K562 (cell line): Measurements from ENCODE around the gene TTLL8. TPM values are rescaled to one million over a fixed set of nuclear protein-coding genes. Genes with fewer than 3 reads are reported as not detected.

Source experiments
- CXXC5 ChIP-seq: fragments of 250-450 bp; sonication (Bioruptor Pico); IDR thresholded peaks from 2 replicates; pipeline ENCODE4 v1.8.0; 2022; ENCODE audit warnings: inconsistent platforms, mild to moderate bottlenecking, moderate library complexity
- HMG20A ChIP-seq: fragments of 450-650 bp; formaldehyde crosslinking; conservative IDR thresholded peaks from 2 replicates; pipeline ENCODE4 v1.4.0; 2020; ENCODE audit warnings: mild to moderate bottlenecking, mixed read lengths
- JUND ChIP-seq, 2 experiments: IDR thresholded peaks; 2 replicates in 1 of 2; 3 replicates in 1 of 2; pipeline ENCODE4 v1.6.1; 2011; ENCODE audit warnings: borderline replicate concordance in 2 of 2, low read depth in 2 of 2, low read length in 2 of 2, improper control_type of control experiment in 1 of 2, missing biosample characterization in 1 of 2, missing genetic modification characterization in 1 of 2, missing genetic modification reagents in 1 of 2
- MITF ChIP-seq: IDR thresholded peaks from 2 replicates; pipeline ENCODE4 v1.6.1; 2014; ENCODE audit warnings: antibody characterized with exemption
- NFIC ChIP-seq: fragments of 450-650 bp; IDR thresholded peaks from 2 replicates; pipeline ENCODE4 v1.6.1; 2017; ENCODE audit warnings: mild to moderate bottlenecking, inconsistent platforms
- PHB ChIP-seq: fragments of 250-450 bp; sonication (Bioruptor Pico); IDR thresholded peaks from 2 replicates; pipeline ENCODE4 v1.5.0; 2021
- ZC3H8 ChIP-seq: fragments of 450-650 bp; IDR thresholded peaks from 2 replicates; pipeline ENCODE4 v1.6.1; 2017
- ZNF318 ChIP-seq, 2 experiments: fragments of 450-650 bp; IDR thresholded peaks; 2 replicates each; pipeline ENCODE4 v1.6.1; 2016; ENCODE audit warnings: mild to moderate bottlenecking in 2 of 2, borderline replicate concordance in 1 of 2, low read depth in 1 of 2, moderate library complexity in 1 of 2
- polyA plus RNA-seq, 8 experiments: library from polyadenylated mRNA; depleted of rRNA in 4 of 8; stranded (reverse) in 5 of 8; unstranded in 3 of 8; fragments of >200 nt; fragmentation: Nextera tagmentation in 2 of 8; fragmentation: Illumina TruSeq in 1 of 8; extraction: Ambion mirVana in 2 of 8; extraction: Trizol in 1 of 8; gene quantifications; 2 replicates each; pipeline versions ENCODE4 v1.2.1 to v1.2.3, GENCODE V29; 2011 to 2014; ENCODE audit warnings: inconsistent platforms in 1 of 8, missing spikeins in 1 of 8
- total RNA-seq, 7 experiments: library from RNA; depleted of rRNA in 6 of 7; stranded (reverse); fragments of >200 nt in 6 of 7; fragmentation: Illumina TruSeq in 2 of 7; extraction: Trizol in 2 of 7; gene quantifications; 2 replicates each; pipeline versions ENCODE4 v1.2.1 to v1.2.3, GENCODE V29; 2011 to 2021; ENCODE audit warnings: low replicate concordance in 1 of 7
- TF ChIP-seq, protein P1 (sequence below), 2 experiments: fragments of 450-650 bp in 1 of 2; IDR thresholded peaks; 2 replicates each; pipeline ENCODE4 v1.6.1; 2011 to 2017; ENCODE audit warnings: low read depth in 2 of 2, antibody characterized with exemption in 1 of 2, borderline replicate concordance in 1 of 2, low read length in 1 of 2, mild to moderate bottlenecking in 1 of 2, mixed read lengths in 1 of 2; ENCODE audit not compliant: control insufficient read depth in 1 of 2
- TF ChIP-seq, protein P2 (sequence below), 2 experiments: fragments of 450-650 bp in 1 of 2; sonication (generic) in 1 of 2; formaldehyde crosslinking in 1 of 2; IDR thresholded peaks in 1 of 2; conservative IDR thresholded peaks in 1 of 2; 2 replicates each; pipeline versions ENCODE4 v1.6.1 to v1.8.1; 2016 to 2023; ENCODE audit warnings: mild to moderate bottlenecking in 2 of 2, moderate library complexity in 2 of 2, inconsistent platforms in 1 of 2, missing genetic modification reagents in 1 of 2

TTLL8 gene
- total and polyA plus RNA-seq, 9 of the 15 experiments (the other 6 are each of a cell fraction or from before 2014, with no cell fraction given) = not detected

DNA sequence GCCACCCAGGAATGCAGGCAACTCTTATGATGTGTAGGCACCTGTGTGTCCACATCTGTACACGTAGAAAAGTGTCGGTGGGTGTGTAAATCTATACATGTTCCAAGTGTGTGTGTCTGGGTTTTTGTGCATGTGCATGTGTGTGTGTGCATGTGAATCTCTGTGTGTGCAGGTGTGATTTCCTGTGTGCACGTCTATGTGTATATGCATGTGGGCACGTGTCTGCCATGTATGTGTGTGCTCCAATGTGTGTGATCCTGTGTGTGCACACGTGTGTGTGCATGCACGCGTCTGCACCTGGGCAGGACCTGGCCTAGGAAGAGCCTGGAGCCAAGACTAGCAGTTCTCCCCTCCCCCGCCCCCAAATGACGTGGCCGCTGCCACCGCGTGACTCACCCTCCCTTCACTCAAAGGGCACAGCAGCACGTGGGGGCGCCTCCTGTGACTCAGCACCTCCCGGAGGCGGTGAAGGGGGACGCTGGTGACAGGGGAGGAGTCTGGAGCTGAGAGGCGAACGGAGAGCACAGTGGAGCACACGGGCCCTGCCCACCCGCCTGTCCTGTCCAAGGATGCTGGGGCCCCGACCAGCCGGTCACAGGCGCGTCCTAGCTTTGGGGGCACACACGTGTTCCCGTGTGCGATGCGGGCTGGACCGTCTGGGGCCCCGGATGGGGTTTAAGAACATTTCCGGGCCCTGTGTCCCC lies 87.4 kb downstream of the TTLL8 start (continued):
- TF ChIP-seq ZNF318 (IDR thresholded peaks at IDR 0.05; ENCODE audit: borderline replicate concordance in 1 of 2, low read depth in 1 of 2) (peak in 1 of 2 experiments; percentile 97; a peak in 2 of 4 replicates), JUND (IDR thresholded peaks at IDR 0.05; ENCODE audit: borderline replicate concordance, low read depth, low read length) (peak; percentile 99), JUND (tag; IDR thresholded peaks at IDR 0.05; ENCODE audit: borderline replicate concordance, low read depth, low read length) (peak; percentile 97), HMG20A (no peak), CXXC5 (CRISPR knock-in tag) (no peak), NFIC (peak; percentile 31), PHB (CRISPR knock-in tag) (no peak), ZC3H8 (no peak), MITF (peak; percentile 98)
- TF ChIP-seq, protein P1, sequence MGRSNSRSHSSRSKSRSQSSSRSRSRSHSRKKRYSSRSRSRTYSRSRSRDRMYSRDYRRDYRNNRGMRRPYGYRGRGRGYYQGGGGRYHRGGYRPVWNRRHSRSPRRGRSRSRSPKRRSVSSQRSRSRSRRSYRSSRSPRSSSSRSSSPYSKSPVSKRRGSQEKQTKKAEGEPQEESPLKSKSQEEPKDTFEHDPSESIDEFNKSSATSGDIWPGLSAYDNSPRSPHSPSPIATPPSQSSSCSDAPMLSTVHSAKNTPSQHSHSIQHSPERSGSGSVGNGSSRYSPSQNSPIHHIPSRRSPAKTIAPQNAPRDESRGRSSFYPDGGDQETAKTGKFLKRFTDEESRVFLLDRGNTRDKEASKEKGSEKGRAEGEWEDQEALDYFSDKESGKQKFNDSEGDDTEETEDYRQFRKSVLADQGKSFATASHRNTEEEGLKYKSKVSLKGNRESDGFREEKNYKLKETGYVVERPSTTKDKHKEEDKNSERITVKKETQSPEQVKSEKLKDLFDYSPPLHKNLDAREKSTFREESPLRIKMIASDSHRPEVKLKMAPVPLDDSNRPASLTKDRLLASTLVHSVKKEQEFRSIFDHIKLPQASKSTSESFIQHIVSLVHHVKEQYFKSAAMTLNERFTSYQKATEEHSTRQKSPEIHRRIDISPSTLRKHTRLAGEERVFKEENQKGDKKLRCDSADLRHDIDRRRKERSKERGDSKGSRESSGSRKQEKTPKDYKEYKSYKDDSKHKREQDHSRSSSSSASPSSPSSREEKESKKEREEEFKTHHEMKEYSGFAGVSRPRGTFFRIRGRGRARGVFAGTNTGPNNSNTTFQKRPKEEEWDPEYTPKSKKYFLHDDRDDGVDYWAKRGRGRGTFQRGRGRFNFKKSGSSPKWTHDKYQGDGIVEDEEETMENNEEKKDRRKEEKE (IDR thresholded peaks at IDR 0.05; ENCODE audit: borderline replicate concordance in 1 of 2, control insufficient read depth in 1 of 2, low read depth in 2 of 2, low read length in 1 of 2) = no peak
- TF ChIP-seq, protein P2, sequence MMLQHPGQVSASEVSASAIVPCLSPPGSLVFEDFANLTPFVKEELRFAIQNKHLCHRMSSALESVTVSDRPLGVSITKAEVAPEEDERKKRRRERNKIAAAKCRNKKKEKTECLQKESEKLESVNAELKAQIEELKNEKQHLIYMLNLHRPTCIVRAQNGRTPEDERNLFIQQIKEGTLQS (IDR thresholded peaks at IDR 0.05) = peak; percentile 99
- TF ChIP-seq, protein P2 (CRISPR knock-in tag; conservative IDR thresholded peaks at IDR 0.05) = peak; percentile 96
